ENCODE results near the gene SYNJ1. TPM values are rescaled to one million over a fixed set of nuclear protein-coding genes. Genes with fewer than 3 reads are reported as not detected.
A peak's percentile ranks its signal among the peaks of the same experiment; 100 is the strongest.
"Not testable (repeated sequence)": the region's sequence is repeated elsewhere in the genome, so short reads cannot be mapped to it uniquely, and the experiment has no call there.

The SYNJ1 gene
- total RNA-seq, 1 experiment from 2014 or later: 1.1 TPM

GRCh38 chr21:32746711-32747110 lies 18.9 kb upstream of the SYNJ1 start:
- peaks cover 93% of the 10 kb centered on the region for H3K36me3 ChIP-seq
- H3K4me3 ChIP-seq, H3K9me3 ChIP-seq, DNase-seq, H3K27me3 ChIP-seq: not testable (repeated sequence)

GRCh38 chr21:32742396-32742795 lies 14.6 kb upstream of the SYNJ1 start:
- Histone ChIP-seq H3K36me3 (peaks cover 89% of the 10 kb centered on the region), H3K4me3 (no peak overlapping the region), H3K27me3 (no peaks in the 10 kb centered on the region), H3K9me3 (no peaks in the 10 kb centered on the region)
- DNase-seq: no peak

GRCh38 chr21:32741336-32741735 lies 13.5 kb upstream of the SYNJ1 start:
- no peaks in the 10 kb centered on the region for H3K27me3 ChIP-seq
- no peak for DNase-seq
- no peak overlapping the region for H3K4me3 ChIP-seq
- peaks cover 91% of the 10 kb centered on the region for H3K36me3 ChIP-seq
- no peaks in the 10 kb centered on the region for H3K9me3 ChIP-seq

- no peak overlapping the region for H3K4me3 ChIP-seq
- H3K9me3 ChIP-seq: no peaks in the 10 kb centered on the region
- H3K27me3 ChIP-seq: no peaks in the 10 kb centered on the region
- H3K36me3 ChIP-seq: peaks cover 92% of the 10 kb centered on the region
- no peak for DNase-seq
Measured at GRCh38 chr21:32739946-32740345, 12.1 kb upstream of the SYNJ1 start.

GRCh38 chr21:32736083-32736482 lies 8.3 kb upstream of the SYNJ1 start:
- not testable (repeated sequence) for H3K27me3 ChIP-seq, DNase-seq, H3K9me3 ChIP-seq, H3K4me3 ChIP-seq
- peaks cover 74% of the 10 kb centered on the region for H3K36me3 ChIP-seq

GRCh38 chr21:32735524-32735923 lies 7.7 kb upstream of the SYNJ1 start:
- Histone ChIP-seq H3K9me3 (no peaks in the 10 kb centered on the region), H3K4me3 (no peak overlapping the region), H3K36me3 (peaks cover 68% of the 10 kb centered on the region), H3K27me3 (no peaks in the 10 kb centered on the region)
- DNase-seq: no peak

GRCh38 chr21:32733990-32734613 lies 6.3 kb upstream of the SYNJ1 start:
- DNase-seq: no peak
- peaks cover 57% of the 10 kb centered on the region for H3K36me3 ChIP-seq
- no peak overlapping the region for H3K4me3 ChIP-seq
- H3K27me3 ChIP-seq: no peaks in the 10 kb centered on the region
- H3K9me3 ChIP-seq: no peaks in the 10 kb centered on the region

- DNase-seq: no peak
- H3K36me3 ChIP-seq: peaks cover 50% of the 10 kb centered on the region
- no peaks in the 10 kb centered on the region for H3K9me3 ChIP-seq
- H3K27me3 ChIP-seq: no peaks in the 10 kb centered on the region
- no peak overlapping the region for H3K4me3 ChIP-seq
Measured at GRCh38 chr21:32733356-32733755, 5.5 kb upstream of the SYNJ1 start.

- no peak for DNase-seq
- Histone ChIP-seq H3K9me3 (no peaks in the 10 kb centered on the region), H3K36me3 (peaks cover 44% of the 10 kb centered on the region), H3K4me3 (no peak overlapping the region), H3K27me3 (no peaks in the 10 kb centered on the region)
Measured at GRCh38 chr21:32732544-32732943, 4.7 kb upstream of the SYNJ1 start.

- Histone ChIP-seq H3K36me3 (peaks cover 11% of the 10 kb centered on the region), H3K4me3 (peak overlapping the region; percentile 92), H3K9me3 (no peaks in the 10 kb centered on the region), H3K27me3 (no peaks in the 10 kb centered on the region)
- DNase-seq: no peak
Measured at GRCh38 chr21:32728848-32729247, 1.0 kb upstream of the SYNJ1 start.

GRCh38 chr21:32728456-32728839 lies 635 bp upstream of the SYNJ1 start:
- no peak for DNase-seq
- Histone ChIP-seq H3K27me3 (no peaks in the 10 kb centered on the region), H3K9me3 (no peaks in the 10 kb centered on the region), H3K36me3 (peaks cover 7% of the 10 kb centered on the region), H3K4me3 (peak overlapping the region; percentile 92)

- peak; percentile 21 for DNase-seq
- H3K4me3 ChIP-seq: peak overlapping the region; percentile 92
- H3K27me3 ChIP-seq: no peaks in the 10 kb centered on the region
- H3K9me3 ChIP-seq: no peaks in the 10 kb centered on the region
- peaks cover 3% of the 10 kb centered on the region; the same call in 1 of the 2 replicates for H3K36me3 ChIP-seq
Measured at GRCh38 chr21:32726839-32727686, 750 bp downstream of the SYNJ1 start.

- H3K36me3 ChIP-seq: peaks cover 24% of the 10 kb centered on the region
- peaks cover 5% of the 10 kb centered on the region for H3K9me3 ChIP-seq
- no peaks in the 10 kb centered on the region for H3K27me3 ChIP-seq
- H3K4me3 ChIP-seq: no peak overlapping the region
- no peak for DNase-seq
Measured at GRCh38 chr21:32719085-32719484, 8.7 kb downstream of the SYNJ1 start.

GRCh38 chr21:32717851-32718316 lies 9.9 kb downstream of the SYNJ1 start:
- Histone ChIP-seq H3K9me3 (peaks cover 5% of the 10 kb centered on the region), H3K4me3 (no peak overlapping the region), H3K27me3 (no peaks in the 10 kb centered on the region), H3K36me3 (peaks cover 24% of the 10 kb centered on the region)
- DNase-seq: no peak

GRCh38 chr21:32716486-32716885 lies 11.3 kb downstream of the SYNJ1 start:
- no peak for DNase-seq
- Histone ChIP-seq H3K36me3 (peaks cover 24% of the 10 kb centered on the region), H3K4me3 (no peak overlapping the region)

GRCh38 chr21:32713726-32714125 lies 14.1 kb downstream of the SYNJ1 start:
- H3K9me3 ChIP-seq: peaks cover 5% of the 10 kb centered on the region
- DNase-seq: no peak
- peaks cover 9% of the 10 kb centered on the region for H3K36me3 ChIP-seq
- no peak overlapping the region for H3K4me3 ChIP-seq
- no peaks in the 10 kb centered on the region for H3K27me3 ChIP-seq

More at GRCh38 chr21:32716486-32716885, 11.3 kb downstream of the SYNJ1 start:
- H3K9me3 ChIP-seq: peaks cover 5% of the 10 kb centered on the region
- H3K27me3 ChIP-seq: no peaks in the 10 kb centered on the region

- H3K36me3 ChIP-seq: peaks cover 2% of the 10 kb centered on the region; the same call in 1 of the 2 replicates
- no peak overlapping the region for H3K4me3 ChIP-seq
- no peak for DNase-seq
- H3K9me3 ChIP-seq: peaks cover 5% of the 10 kb centered on the region
- H3K27me3 ChIP-seq: no peaks in the 10 kb centered on the region
Measured at GRCh38 chr21:32712641-32713040, 15.2 kb downstream of the SYNJ1 start.

- H3K4me3 ChIP-seq: no peak overlapping the region
- H3K36me3 ChIP-seq: no peaks in the 10 kb centered on the region
- DNase-seq: no peak
- H3K27me3 ChIP-seq: no peaks in the 10 kb centered on the region
- peaks cover 5% of the 10 kb centered on the region for H3K9me3 ChIP-seq
Measured at GRCh38 chr21:32712043-32712442, 15.8 kb downstream of the SYNJ1 start.

All from MG63 (cell line).